K562 (cell line): Measurements from ENCODE around the gene EEFSEC. TPM values are rescaled to one million over a fixed set of nuclear protein-coding genes. Genes with fewer than 3 reads are reported as not detected.

Experiments
- ATAC-seq: fragments of 200-7000 bp; cut with Tn5 transposase; 3 replicates; pipeline ENCODE4 v1.9.1; 2020; ENCODE audit warnings: moderate library complexity
- BruUV-seq: library from RNA; stranded (reverse); fragments of 400-500 nt; replicated peaks from 2 replicates; lab custom pipeline; 2021; lab: Mats Ljungman, UMichigan
- CTCF ChIA-PET: fragments of 300-600 bp; formaldehyde crosslinking; extraction: SDS; loops from one replicate; lab custom pipeline; 2021; ENCODE audit warnings: low intra/inter-chr PET ratio; lab: Yijun Ruan, JAX
- POLR2A ChIA-PET: fragments of 300-600, 350-650 bp; sonication (Branson Sonifier 250); formaldehyde crosslinking; extraction: SDS; loops from one replicate; lab custom pipeline; 2021; ENCODE audit warnings: antibody characterized with exemption, inconsistent platforms; lab: Yijun Ruan, JAX
- DNase-seq, 4 experiments: peaks; one replicate each; pipeline versions ENCODE4 v3.0.0 to v3.0.0-alpha.2; 2011 to 2018; ENCODE audit warnings: low spot score in 3 of 4, mixed read lengths in 3 of 4; ENCODE audit errors: extremely low read depth in 1 of 4
- FAIRE-seq: peaks from 2 replicates; lab custom pipeline; 2011; peaks lifted over from hg19 to GRCh38; lab: Jason Lieb, UNC
- H2AFZ ChIP-seq: 2 replicates; pipeline ENCODE4 v1.6.0; 2011; ENCODE audit warnings: low read depth, low read length, control low read depth, inconsistent platforms
- H3K27ac ChIP-seq: fragments of 200-600 bp; 3 replicates; pipeline ENCODE4 v1.8.0; 2011; ENCODE audit warnings: low read depth, mild to moderate bottlenecking, control low read depth, inconsistent platforms, low read length, moderate library complexity, mixed read lengths; ENCODE audit errors: extremely low read depth
- H3K27me3 ChIP-seq, 2 experiments: fragments of 300-600 bp in 1 of 2; 2 replicates in 1 of 2; 3 replicates in 1 of 2; pipeline versions ENCODE4 v1.6.0 to v1.8.0; 2011; ENCODE audit warnings: inconsistent platforms in 2 of 2, low read length in 2 of 2, mild to moderate bottlenecking in 1 of 2, mixed read lengths in 1 of 2, moderate library complexity in 1 of 2; ENCODE audit not compliant: control insufficient read depth in 2 of 2, insufficient read depth in 2 of 2
- H3K36me3 ChIP-seq: fragments of 300-600 bp; 3 replicates; pipeline ENCODE4 v1.8.0; 2011; ENCODE audit warnings: mild to moderate bottlenecking, low read length, inconsistent platforms; ENCODE audit not compliant: control insufficient read depth, insufficient read depth
- H3K4me1 ChIP-seq, 2 experiments: fragments of 200-600 bp in 1 of 2; replicated peaks in 1 of 2; 2 replicates in 1 of 2; 3 replicates in 1 of 2; pipeline versions ENCODE4 v1.5.1 to v1.8.0; 2011; ENCODE audit warnings: inconsistent platforms in 2 of 2, low read length in 2 of 2, mild to moderate bottlenecking in 1 of 2, mixed read lengths in 1 of 2, moderate library complexity in 1 of 2; ENCODE audit not compliant: control insufficient read depth in 2 of 2, insufficient read depth in 2 of 2
- H3K4me2 ChIP-seq: 2 replicates; pipeline ENCODE4 v1.6.1; 2011; ENCODE audit warnings: low read length, control low read depth, inconsistent platforms, mixed read lengths; ENCODE audit not compliant: insufficient read depth
- H3K4me3 ChIP-seq: fragments of 200-600 bp; sonication (generic), shearing (Covaris generic); 2 replicates; pipeline ENCODE4 v1.5.1; 2016; ENCODE audit warnings: control low read depth, inconsistent platforms
- H3K79me2 ChIP-seq: fragments of 200-600 bp; 3 replicates; pipeline ENCODE4 v1.8.0; 2011; ENCODE audit warnings: low read length, inconsistent platforms; ENCODE audit not compliant: control insufficient read depth, insufficient read depth
- H3K9ac ChIP-seq, 2 experiments: 2 replicates each; pipeline versions ENCODE4 v1.6.0 to v1.6.1; 2011; ENCODE audit warnings: low read depth in 2 of 2, low read length in 2 of 2, control low read depth in 1 of 2, inconsistent platforms in 1 of 2, mild to moderate bottlenecking in 1 of 2, mixed read lengths in 1 of 2; ENCODE audit not compliant: insufficient read depth in 1 of 2
- H3K9me1 ChIP-seq: one replicate; pipeline ENCODE4 v1.6.0; 2011; ENCODE audit warnings: inconsistent platforms, mild to moderate bottlenecking, low read length, moderate library complexity; ENCODE audit not compliant: control insufficient read depth, insufficient read depth
- H3K9me3 ChIP-seq: replicated peaks from 2 replicates; pipeline ENCODE4 v1.5.1; 2011; ENCODE audit warnings: low read depth, low read length, inconsistent platforms; ENCODE audit not compliant: control insufficient read depth, insufficient read depth
- H4K20me1 ChIP-seq: replicated peaks from 2 replicates; pipeline ENCODE4 v1.6.1; 2011; ENCODE audit warnings: low read length, inconsistent platforms, mixed read lengths; ENCODE audit not compliant: control insufficient read depth, insufficient read depth
- ASH1L ChIP-seq: fragments of 450-650 bp; IDR thresholded peaks from 2 replicates; pipeline ENCODE4 v1.6.1; 2018; ENCODE audit warnings: borderline replicate concordance, mild to moderate bottlenecking, low read depth; ENCODE audit not compliant: partially characterized antibody
- GMEB1 ChIP-seq: fragments of 250-450 bp; sonication (Bioruptor Pico); IDR thresholded peaks from 2 replicates; pipeline ENCODE4 v1.4.0; 2020; ENCODE audit warnings: mild to moderate bottlenecking
- HMGXB4 ChIP-seq: sonication (generic); formaldehyde crosslinking; IDR thresholded peaks from 2 replicates; pipeline ENCODE4 v1.8.1; 2023; ENCODE audit warnings: mild to moderate bottlenecking, missing genetic modification reagents
- RBFOX2 ChIP-seq: fragments of 200-400 bp; formaldehyde crosslinking; IDR thresholded peaks from 2 replicates; pipeline ENCODE4 v1.6.1; 2017; ENCODE audit warnings: low read depth, mild to moderate bottlenecking, low read length, moderate library complexity
- WGBS: fragments of 100-300 bp; shearing (Covaris generic); methylation state at CpG from one replicate; pipeline ENCODE4 v1.1.6; 2016; ENCODE audit warnings: low coverage, mixed read lengths; ENCODE audit not compliant: insufficient coverage; ENCODE audit errors: missing lambda C conversion rate; 5-methylcytosine and 5-hydroxymethylcytosine counted together
- in situ Hi-C: fragments of 300-500 bp; cut with MboI; formaldehyde crosslinking; loops from 4 replicates; pipeline ENCODE4 v1.15.0; 2018; ENCODE audit warnings: inconsistent platforms, mixed read lengths
- intact Hi-C: fragments of 100-400 bp; cut with micrococcal nuclease; formaldehyde crosslinking; loops from 2 replicates; pipeline ENCODE4 v1.14.2; 2022
- polyA plus RNA-seq, 8 experiments: library from polyadenylated mRNA; depleted of rRNA in 4 of 8; stranded (reverse) in 5 of 8; unstranded in 3 of 8; fragments of >200 nt; fragmentation: Nextera tagmentation in 2 of 8; fragmentation: Illumina TruSeq in 1 of 8; extraction: Ambion mirVana in 2 of 8; extraction: Trizol in 1 of 8; gene quantifications; 2 replicates each; pipeline versions ENCODE4 v1.2.1 to v1.2.3, GENCODE V29; 2011 to 2014; ENCODE audit warnings: inconsistent platforms in 1 of 8, missing spikeins in 1 of 8
- total RNA-seq, 7 experiments: library from RNA; depleted of rRNA in 6 of 7; stranded (reverse); fragments of >200 nt in 6 of 7; fragmentation: Illumina TruSeq in 2 of 7; extraction: Trizol in 2 of 7; gene quantifications; 2 replicates each; pipeline versions ENCODE4 v1.2.1 to v1.2.3, GENCODE V29; 2011 to 2021; ENCODE audit warnings: low replicate concordance in 1 of 7

EEFSEC gene
- total and polyA plus RNA-seq, 9 of the 15 experiments (the other 6 are each of a cell fraction or from before 2014, with no cell fraction given), result 0.35 to 11.8 (median 7.7) TPM

- H3K4me3 ChIP-seq, result no peak overlapping the region
- H3K9me1 ChIP-seq, result peaks cover 2% of the 10 kb centered on the region
- DNase-seq, result no peak
- no peak overlapping the region for H3K27ac ChIP-seq
- CTCF ChIA-PET, result no interaction called here
- in situ Hi-C loops (no loop called here), intact Hi-C loops (no loop called here)
- no peaks in the 10 kb centered on the region for H3K79me2 ChIP-seq
- 89% methylated on average over 8 of the region's 10 CpGs for WGBS
- ATAC-seq, result no peak
- H3K27me3 ChIP-seq, result no peaks in the 10 kb centered on the region
- H2AFZ ChIP-seq, result no peak overlapping the region
- peaks cover 14 to 19% of the 10 kb centered on the region in 2 experiments for H3K4me1 ChIP-seq
- no peaks in the 10 kb centered on the region for H4K20me1 ChIP-seq
- no peak for FAIRE-seq
- no TSS peak for BruUV-seq
- POLR2A ChIA-PET, result no interaction called here
- no peak overlapping the region for H3K4me2 ChIP-seq
- peaks cover 9% of the 10 kb centered on the region; the same call in 2 of the 3 replicates for H3K36me3 ChIP-seq
- H3K9me3 ChIP-seq, result no peaks in the 10 kb centered on the region
- no peak overlapping the region for H3K9ac ChIP-seq
- no peak for TF ChIP-seq GMEB1 (CRISPR knock-in tag)
- TF ChIP-seq ASH1L, result no peak
- TF ChIP-seq RBFOX2, result no peak
- TF ChIP-seq HMGXB4, result no peak
Measured at GRCh38 chr3:128337305-128337704, 184.0 kb downstream of the EEFSEC start.
